Kidney epithelial cell (primary cell): ENCODE measurements around the gene TEDC1. TPM values are rescaled to one million over a fixed set of nuclear protein-coding genes. Genes with fewer than 3 reads are reported as not detected.

Experiments used
- DNase-seq: peaks from one replicate; pipeline ENCODE4 v3.0.0-alpha.2; 2010; ENCODE audit warnings: low read depth
- H3K27me3 ChIP-seq: 2 replicates; pipeline ENCODE4 v1.6.0; 2011; ENCODE audit warnings: low read length; ENCODE audit not compliant: control insufficient read depth, insufficient read depth
- H3K36me3 ChIP-seq: 2 replicates; pipeline ENCODE4 v1.5.1; 2011; ENCODE audit warnings: low read length; ENCODE audit not compliant: control insufficient read depth, insufficient read depth
- H3K4me3 ChIP-seq: 2 replicates; pipeline ENCODE4 v1.5.1; 2011; ENCODE audit warnings: low read depth, mild to moderate bottlenecking, control low read depth, low read length
- total RNA-seq: library from RNA; depleted of rRNA; stranded (reverse); fragments of >200 nt; gene quantifications from 2 replicates; pipeline ENCODE4 v1.2.3, GENCODE V29; 2015
- TF ChIP-seq, protein P1 (sequence below): IDR thresholded peaks from 2 replicates; pipeline ENCODE4 v1.5.1; 2011; ENCODE audit warnings: mild to moderate bottlenecking, moderate library complexity, low read length, control low read depth, inconsistent platforms; ENCODE audit not compliant: insufficient read depth, poor library complexity, severe bottlenecking

TEDC1 gene
- total RNA-seq, 1 donor from 2014 or later: 7.1 TPM

DNA sequence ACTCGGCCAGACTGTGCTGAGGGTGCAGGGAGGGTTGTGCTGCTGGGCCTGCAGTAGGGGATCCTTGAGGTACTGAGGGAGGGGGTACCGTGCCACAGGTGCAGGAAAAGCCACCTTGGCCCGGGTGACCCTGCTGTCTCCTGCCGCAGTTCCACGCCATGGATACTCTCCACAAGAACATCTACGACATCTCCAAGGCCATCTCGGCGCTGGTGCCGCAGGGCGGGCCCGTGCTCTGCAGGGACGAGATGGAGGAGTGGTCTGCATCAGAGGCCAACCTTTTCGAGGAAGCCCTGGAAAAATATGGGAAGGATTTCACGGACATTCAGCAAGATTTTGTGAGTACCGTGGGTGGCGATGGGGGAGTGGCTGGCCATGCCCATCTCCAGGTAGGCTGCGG is 30.4 kb upstream of the TEDC1 start:
- no peaks in the 10 kb centered on the region for H3K36me3 ChIP-seq
- no peak overlapping the region for H3K4me3 ChIP-seq
- no peak for DNase-seq
- TF ChIP-seq, protein P1, sequence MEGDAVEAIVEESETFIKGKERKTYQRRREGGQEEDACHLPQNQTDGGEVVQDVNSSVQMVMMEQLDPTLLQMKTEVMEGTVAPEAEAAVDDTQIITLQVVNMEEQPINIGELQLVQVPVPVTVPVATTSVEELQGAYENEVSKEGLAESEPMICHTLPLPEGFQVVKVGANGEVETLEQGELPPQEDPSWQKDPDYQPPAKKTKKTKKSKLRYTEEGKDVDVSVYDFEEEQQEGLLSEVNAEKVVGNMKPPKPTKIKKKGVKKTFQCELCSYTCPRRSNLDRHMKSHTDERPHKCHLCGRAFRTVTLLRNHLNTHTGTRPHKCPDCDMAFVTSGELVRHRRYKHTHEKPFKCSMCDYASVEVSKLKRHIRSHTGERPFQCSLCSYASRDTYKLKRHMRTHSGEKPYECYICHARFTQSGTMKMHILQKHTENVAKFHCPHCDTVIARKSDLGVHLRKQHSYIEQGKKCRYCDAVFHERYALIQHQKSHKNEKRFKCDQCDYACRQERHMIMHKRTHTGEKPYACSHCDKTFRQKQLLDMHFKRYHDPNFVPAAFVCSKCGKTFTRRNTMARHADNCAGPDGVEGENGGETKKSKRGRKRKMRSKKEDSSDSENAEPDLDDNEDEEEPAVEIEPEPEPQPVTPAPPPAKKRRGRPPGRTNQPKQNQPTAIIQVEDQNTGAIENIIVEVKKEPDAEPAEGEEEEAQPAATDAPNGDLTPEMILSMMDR: no peak
- H3K27me3 ChIP-seq: no peaks in the 10 kb centered on the region

DNA sequence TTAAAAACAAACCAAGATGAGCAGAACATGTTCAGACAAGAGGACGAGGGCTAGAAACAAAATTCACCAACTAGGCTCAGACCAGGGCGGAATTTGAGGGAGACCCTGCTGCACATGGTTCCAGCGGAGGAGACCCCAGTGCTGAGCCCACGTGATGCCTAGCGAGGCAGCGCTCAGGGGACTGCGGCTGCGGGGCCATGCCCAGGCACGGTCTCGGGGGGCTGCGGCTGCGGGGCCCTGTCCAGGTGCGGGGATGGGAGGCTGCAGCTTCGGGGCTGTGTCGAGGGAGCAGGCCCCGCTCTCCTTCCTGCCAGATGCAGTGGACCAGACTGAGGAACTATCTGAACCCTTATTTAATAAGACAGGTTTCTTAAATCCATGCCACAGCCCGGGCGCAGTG is 29.1 kb upstream of the TEDC1 start:
- no peak for DNase-seq
- TF ChIP-seq, protein P1: no peak
- no peak overlapping the region for H3K4me3 ChIP-seq
- no peaks in the 10 kb centered on the region for H3K27me3 ChIP-seq
- no peaks in the 10 kb centered on the region for H3K36me3 ChIP-seq

DNA sequence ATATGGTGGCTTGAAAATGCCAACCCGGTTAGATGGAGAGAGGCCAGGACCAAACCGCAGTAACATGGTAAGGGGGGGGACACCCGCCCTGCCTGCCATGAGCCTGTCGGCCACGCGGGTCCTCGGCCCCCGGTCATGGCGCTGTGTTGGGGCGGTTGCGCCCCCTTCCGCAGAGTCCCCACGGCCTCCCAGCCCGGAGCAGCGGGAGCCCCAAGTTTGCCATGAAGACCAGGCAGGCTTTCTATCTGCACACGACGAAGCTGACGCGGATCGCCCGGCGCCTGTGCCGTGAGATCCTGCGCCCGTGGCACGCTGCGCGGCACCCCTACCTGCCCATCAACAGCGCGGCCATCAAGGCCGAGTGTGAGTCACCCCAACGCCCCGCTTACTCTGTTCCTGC is 26.5 kb upstream of the TEDC1 start:
- Histone ChIP-seq H3K4me3 (no peak overlapping the region), H3K36me3 (no peaks in the 10 kb centered on the region), H3K27me3 (no peaks in the 10 kb centered on the region)
- no peak for DNase-seq
- TF ChIP-seq, protein P1: no peak

DNA sequence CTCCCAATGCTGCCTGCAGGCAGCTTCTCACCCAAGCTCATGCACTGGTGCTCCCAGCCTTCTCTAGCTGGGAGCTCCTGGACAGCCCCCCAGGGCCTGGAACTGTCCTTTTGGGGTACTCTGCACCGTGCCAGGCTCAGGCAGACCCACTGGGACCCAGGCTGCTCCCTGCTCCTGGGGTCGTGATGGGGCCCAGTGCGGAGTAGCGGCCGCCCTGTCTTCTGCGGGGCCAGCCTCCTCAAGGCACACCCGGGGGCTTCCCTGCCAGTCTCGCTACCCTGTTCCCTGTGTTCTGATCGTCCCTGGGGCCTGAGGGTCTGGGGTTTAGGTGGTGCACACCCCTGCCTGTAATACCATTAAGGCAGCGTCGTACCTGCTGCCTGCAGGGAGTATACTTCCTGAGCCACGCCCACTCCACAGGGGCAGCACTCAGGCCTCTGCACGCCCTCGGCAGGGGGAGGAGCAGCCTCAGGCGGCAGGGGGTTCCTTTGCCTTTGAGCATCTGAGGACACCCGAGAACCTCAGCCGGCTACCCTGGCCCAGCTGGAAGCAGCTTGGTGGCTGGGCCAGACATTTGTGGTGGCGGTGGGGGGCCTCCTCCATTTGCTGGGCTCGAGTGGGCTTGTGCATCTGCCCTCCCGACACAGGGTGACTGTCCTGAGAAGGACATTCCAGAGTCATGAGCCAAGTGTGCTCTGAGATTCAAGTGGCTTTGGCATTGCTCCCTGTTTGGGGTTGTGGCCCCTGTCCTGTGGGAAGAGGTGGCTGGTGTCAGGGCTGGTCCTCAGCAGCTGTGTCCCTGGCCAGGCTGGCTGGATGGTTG is 25.6 kb upstream of the TEDC1 start:
- H3K36me3 ChIP-seq: no peaks in the 10 kb centered on the region
- no peak overlapping the region for H3K4me3 ChIP-seq
- no peaks in the 10 kb centered on the region for H3K27me3 ChIP-seq
- TF ChIP-seq, protein P1: no peak
- no peak for DNase-seq

DNA sequence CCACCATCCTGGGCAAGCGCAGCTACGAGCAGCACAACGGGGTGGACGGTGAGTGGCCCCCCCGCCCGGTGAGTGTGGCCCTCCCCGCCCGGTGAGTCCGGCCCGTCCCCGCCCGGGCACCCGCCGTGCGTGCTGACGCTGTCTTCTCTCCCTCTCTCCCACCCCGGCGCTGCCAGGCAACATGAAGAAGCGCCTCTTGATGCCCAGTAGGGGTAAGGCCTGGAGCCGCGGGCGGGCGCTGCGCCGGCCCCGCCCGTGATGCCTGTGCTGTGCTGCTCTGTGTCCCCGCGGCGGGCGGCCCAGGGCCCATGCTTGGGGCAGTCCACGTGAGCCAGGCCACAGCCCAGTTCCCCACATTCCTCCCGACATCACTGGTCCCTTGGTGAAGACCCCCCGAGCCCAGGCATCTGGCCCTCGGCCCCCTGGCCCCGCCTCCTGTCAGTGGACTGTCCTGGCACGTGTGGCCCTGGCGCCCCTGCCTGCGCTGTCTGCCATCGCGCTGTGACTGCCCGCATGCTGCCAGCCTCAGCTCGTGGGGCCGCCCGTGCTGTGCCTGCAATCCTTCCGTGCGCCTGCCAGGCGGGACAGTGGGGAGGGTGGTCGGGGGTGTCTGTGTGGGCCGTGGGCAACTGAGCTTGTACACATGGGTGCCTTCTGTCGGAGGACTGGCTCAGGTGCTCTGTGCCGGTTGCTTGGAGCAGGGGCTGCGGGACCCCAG is 24.4 kb upstream of the TEDC1 start:
- H3K4me3 ChIP-seq: no peak overlapping the region
- TF ChIP-seq, protein P1: no peak
- no peaks in the 10 kb centered on the region for H3K36me3 ChIP-seq
- no peak for DNase-seq
- H3K27me3 ChIP-seq: no peaks in the 10 kb centered on the region
